Renal cortical epithelial cell (primary cell): ENCODE data around the gene TRIM40. TPM values are rescaled to one million over a fixed set of nuclear protein-coding genes. Genes with fewer than 3 reads are reported as not detected.
A peak's percentile ranks its signal among the peaks of the same experiment; 100 is the strongest.
"Not testable (repeated sequence)": the region's sequence is repeated elsewhere in the genome, so short reads cannot be mapped to it uniquely, and the experiment has no call there.

Source experiments
- DNase-seq: peaks from one replicate; pipeline ENCODE4 v3.0.0-alpha.2; 2011; ENCODE audit warnings: low read depth
- total RNA-seq: library from RNA; depleted of rRNA; stranded (reverse); fragments of >200 nt; gene quantifications from 2 replicates; pipeline ENCODE4 v1.2.3, GENCODE V29; 2014

TRIM40 gene
- total RNA-seq, 1 donor from 2014 or later: not detected

DNA sequence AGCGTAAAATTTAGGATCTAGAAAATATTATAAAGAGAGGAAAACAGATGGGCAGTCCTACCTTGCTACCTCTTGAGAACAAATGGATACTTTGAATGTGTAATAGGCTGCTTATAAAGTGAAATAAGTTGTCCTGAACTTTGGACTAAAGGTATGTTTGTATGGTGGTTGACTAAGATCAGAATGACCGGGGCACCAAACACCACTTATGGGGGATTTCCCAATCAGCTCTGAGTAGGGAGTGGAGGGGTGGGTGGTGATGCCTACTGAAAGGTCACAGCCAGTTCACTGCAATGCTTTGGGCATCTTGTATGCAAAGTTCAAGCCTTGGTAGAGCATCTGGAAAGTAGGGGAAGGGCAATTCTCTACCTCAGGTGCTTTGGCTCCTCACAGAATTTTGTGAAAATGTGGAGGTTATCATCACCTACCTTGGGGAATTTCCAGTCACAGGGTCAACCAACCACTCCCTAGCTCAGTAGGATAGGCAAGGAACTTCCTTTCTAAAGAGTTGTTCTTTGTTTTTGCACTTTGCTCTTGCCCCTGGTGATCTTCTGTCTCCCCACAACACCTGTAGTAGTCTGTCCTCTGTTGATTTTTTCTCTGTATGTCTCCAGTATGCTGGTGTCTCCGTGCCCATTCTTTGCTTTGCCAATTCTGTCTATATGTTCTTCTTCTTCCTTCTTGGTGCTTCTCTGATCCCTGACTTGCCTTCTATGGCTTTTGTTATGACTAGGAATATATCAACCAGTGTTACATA is 22.8 kb upstream of the TRIM40 start, which contains the start of gene TRIM31:
Gene TRIM31 (minus strand): TSS at position 88 of the 757 bp plus-strand sequence. CDS start 285 bp downstream, outside the sequence.
- no peak for DNase-seq

- DNase-seq: no peak
These were observed 22.1 kb upstream of the TRIM40 start for GRCh38 chr6:30113841-30114240.

GRCh38 chr6:30116724-30117123 is 19.2 kb upstream of the TRIM40 start:
- DNase-seq: no peak

GRCh38 chr6:30118691-30119090 is 17.2 kb upstream of the TRIM40 start:
- DNase-seq: not testable (repeated sequence)

DNA sequence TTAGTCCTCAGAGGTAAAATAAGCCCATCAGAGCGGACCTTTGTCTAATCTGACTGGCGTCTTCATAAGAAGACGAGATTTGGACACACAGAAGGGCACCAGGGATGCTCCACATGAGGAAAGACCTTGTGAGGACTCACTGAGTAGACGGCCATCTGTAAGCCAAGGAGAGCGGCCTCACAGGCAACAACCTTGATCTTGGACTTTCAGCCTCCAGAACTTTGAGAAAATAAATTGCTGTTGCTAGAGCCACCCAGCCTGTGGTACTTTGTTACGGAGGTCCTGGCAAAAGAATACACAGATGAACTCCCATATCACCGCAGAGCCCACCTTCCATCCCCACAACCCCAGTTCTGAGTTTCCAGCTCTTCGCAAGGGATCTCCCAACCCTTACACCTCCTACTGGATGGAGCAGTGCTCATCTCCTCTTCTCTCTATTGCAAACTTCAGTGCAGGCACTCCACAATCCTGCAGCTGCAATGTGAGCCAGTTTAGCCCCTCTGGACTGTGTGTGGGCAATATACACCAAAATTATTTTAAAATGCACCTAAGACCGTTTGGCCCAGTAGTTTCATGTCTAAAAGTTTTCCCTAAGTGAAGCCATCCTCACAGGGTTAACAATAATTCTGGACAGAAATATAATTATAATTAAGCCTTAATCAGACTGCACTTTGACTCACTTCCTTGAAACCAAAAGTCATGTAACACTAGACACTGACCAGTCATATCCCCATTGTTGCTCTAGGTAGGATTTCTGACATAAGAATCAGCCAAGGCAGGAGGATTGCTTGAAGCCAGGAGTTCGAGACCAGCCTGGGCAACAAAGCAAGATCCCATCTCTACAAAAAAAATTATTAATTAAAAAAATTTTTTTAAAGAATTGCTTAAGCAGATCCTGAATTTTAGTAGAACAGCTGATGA is 14.2 kb upstream of the TRIM40 start:
- no peak for DNase-seq

DNA sequence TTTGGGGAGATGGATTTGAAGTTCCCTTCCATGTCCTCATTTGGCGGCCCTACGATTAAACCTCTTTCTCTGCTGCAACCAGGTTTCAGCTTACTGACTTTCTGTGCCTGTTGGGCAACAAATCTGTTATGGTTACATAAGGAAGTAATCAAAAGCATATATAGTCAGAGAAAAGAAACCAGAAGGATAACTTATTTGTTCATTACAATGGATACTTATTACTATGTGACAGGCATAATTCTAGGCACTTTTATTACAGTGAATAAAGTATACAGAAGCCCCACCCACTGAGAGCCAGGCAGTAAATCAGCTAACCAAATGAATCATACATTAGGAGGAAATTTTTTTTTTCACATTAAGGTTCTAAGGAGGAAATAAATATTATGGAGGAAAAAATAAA is 13.4 kb upstream of the TRIM40 start:
- peak; percentile 25 for DNase-seq

GRCh38 chr6:30127238-30128093 is 8.5 kb upstream of the TRIM40 start:
- DNase-seq: no peak

GRCh38 chr6:30129265-30130178 is 6.4 kb upstream of the TRIM40 start:
- peak; percentile 26 for DNase-seq

DNA sequence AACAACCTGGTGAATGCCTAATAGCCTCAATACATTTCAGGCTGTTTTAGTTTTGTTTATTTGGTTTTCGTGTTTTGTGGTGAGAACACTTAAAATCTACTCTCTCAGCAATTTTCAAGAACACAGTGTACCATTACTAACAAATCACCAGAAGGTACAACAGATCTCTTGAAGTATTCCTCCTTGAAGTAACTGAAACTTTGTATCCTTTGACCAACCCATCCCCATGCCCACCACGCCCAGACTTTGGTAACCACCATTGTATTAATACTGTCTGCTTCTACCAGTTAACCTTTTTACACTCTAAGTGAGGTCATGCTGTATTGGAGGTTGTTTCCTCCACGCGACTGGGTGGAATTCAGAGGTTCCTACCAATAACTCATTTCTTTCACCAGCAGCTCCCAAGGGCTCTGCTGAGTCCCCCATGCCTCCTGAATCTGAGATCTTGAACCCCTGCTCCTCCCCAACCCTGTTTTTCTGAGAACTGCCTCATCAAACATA is 5.7 kb upstream of the TRIM40 start:
- DNase-seq: no peak

DNA sequence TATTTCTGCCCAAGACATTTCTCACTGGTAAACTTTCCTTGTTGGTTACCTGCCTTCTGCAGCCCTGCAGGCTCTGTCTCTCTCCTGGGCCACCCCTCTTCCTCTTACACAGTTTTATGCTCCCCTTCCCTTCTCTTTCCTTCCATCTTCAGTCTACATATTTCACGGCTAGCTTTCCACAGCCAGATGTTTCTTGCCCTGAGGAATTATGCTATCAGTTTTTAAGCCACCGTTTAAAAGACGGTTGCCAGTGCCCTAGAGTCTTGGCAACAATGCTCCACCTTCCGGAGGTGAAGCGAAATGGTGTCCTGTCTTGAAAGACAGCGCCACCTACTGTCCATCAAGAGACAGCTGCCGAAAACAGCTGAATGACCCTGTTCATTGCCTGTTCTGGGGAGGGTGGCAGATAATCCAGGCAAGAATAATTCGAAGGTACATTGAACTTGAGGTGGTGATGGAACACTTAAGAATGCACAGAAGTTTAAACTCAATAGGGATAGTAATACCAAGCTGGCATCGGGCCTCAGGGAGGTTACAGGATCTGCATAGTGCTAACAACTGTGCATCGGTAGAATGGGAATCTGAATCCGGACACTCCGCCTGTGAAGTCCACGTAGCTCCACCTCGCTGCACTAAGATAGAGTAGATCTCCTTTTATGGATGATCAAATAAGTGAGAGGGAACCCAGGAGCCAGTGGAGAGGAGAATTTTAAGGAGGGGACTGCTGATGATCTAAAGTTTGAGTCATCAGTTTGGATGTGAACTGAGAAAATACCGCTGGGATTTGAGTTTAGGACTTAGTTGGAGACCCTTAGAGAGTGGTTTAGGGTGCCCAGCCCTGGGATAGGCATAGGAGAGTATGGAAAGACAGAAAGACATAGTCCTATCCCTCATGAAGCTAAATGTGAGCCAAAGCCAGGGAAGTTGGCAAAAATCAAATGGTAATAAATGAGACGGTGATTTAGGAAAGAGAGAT is 4.8 kb upstream of the TRIM40 start:
- peak; percentile 83 for DNase-seq

GRCh38 chr6:30131947-30132497 is 3.9 kb upstream of the TRIM40 start:
- DNase-seq: no peak

GRCh38 chr6:30135147-30135546 is 793 bp upstream of the TRIM40 start:
- no peak for DNase-seq

DNA sequence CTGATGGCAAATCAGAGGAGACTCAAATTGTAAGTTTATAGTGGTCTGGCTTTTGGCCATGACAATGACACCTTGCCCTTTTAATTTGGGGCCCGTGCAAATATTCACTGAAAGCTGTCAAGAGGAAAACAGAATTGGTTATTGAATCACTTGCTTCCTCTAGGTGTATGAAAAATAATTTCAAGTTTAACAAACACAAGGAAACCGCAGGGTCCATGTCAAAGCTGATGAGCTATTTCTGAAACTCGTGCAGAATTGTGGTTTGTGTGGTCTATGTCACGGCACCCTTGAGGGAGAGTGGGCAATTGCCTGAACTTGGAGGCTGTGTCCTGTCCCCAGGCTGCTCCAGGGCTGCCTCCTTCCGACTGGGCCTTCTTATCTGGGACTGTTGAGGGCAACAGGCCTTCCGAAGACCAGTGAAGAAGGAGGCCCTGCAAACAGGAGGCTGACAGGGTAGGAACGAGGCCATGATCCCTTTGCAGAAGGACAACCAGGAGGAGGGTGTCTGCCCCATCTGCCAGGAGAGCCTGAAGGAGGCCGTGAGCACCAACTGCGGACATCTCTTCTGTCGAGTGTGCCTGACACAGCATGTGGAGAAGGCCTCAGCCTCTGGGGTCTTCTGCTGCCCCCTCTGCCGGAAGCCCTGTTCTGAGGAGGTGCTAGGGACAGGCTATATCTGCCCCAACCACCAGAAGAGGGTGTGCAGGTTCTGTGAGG is 788 bp downstream of the TRIM40 start:
- no peak for DNase-seq

GRCh38 chr6:30140240-30140639 is 4.3 kb downstream of the TRIM40 start:
- not testable (repeated sequence) for DNase-seq

DNA sequence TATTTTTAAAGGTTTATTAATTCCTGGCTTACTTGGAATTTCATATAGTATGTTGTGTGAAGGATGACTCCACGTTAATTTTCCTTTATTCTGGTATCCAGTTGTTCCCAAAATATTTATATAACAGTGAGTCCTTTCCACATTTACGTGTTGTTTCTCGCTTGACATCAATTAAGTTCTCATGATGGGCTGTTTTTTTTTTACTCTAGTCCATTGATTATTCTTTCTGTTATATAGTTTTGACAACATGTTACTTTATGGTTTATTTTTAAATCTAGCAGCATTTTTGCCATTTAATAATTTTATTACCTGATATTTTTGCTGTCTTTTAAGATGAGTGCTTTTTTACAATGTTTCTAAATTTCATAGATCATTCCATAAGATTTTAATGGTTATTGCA is 6.7 kb downstream of the TRIM40 start:
- no peak for DNase-seq

GRCh38 chr6:30143780-30144179 is 7.8 kb downstream of the TRIM40 start:
- DNase-seq: no peak

DNA sequence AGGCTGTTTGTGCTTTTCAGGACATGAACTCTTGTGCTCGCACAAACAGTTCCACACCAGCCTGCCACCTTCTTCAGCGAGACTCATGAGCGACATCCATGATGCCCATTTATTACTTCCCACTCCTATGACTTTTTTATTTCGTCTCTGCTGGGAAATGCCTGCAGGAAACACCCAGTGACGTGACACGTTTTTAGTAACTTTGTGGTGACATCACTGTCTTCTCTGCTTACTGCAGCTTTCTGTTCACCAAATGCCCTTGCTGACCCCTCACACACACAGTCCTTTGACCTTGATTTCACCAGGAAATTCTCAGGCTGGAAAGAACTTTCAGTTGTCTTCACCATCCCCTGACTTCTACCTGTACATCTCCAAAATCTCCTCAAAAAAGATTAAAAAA is 8.9 kb downstream of the TRIM40 start:
- no peak for DNase-seq

- no peak for DNase-seq
These were observed 9.9 kb downstream of the TRIM40 start for GRCh38 chr6:30145818-30146217.
